Activated CD4-positive, CD25-positive, alpha-beta regulatory T cell treated with anti-CD3 and anti-CD28 coated beads, Interleukin-2, amount 50 U/mL, for 16 hours (primary cell): ENCODE results near the gene ZNF516.
"Not testable (repeated sequence)": the region's sequence is repeated elsewhere in the genome, so short reads cannot be mapped to it uniquely, and the experiment has no call there.

ENCODE experiments used
- DNase-seq: peaks from one replicate; pipeline ENCODE4 v3.0.0-alpha.2; 2020; ENCODE audit warnings: low read depth, low spot score

Gene ZNF516

GRCh38 chr18:76490670-76491472 is 4.2 kb downstream of the ZNF516 start:
- DNase-seq, result no peak

DNA sequence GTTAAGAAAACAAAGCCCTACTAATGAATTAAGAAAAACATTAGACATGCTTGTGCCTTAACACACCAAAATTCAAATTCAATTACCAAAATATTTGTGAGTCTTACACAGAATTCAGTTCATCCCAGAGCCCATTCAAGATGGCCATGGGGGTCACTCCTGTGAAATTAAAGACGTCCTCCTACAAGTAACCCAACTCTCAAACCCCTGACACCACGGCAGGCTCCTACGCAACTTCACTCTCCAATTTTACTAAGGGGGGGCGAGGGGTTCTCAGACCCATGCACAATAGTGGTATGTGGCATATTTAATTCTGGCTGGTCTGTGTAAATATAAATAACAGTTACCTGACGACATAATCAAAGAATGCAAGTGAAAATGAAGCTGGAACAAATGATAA is 5.0 kb downstream of the ZNF516 start:
- no peak for DNase-seq

DNA sequence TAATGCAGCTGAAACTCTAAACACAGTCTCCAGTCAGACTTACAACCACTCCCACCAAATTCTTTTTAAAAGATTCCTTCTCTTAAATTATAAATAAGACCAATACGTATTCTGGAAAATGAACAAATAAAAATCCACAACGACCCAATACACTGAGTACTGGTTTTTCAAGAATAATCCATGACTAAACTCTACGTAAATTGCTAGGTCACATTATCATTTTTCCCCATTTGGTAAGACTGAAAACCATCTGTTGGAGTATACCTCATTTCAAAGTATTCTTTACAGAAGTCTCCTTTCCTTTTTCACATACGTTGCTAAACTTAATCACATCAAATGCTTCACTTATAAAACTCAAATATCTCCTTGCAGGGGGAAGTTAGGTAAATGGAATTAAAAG is 6.0 kb downstream of the ZNF516 start:
- no peak for DNase-seq

- no peak for DNase-seq
Observed at GRCh38 chr18:76488190-76488589, 6.9 kb downstream of the ZNF516 start.

- DNase-seq, result no peak
Observed at GRCh38 chr18:76487782-76488181, 7.3 kb downstream of the ZNF516 start.

DNA sequence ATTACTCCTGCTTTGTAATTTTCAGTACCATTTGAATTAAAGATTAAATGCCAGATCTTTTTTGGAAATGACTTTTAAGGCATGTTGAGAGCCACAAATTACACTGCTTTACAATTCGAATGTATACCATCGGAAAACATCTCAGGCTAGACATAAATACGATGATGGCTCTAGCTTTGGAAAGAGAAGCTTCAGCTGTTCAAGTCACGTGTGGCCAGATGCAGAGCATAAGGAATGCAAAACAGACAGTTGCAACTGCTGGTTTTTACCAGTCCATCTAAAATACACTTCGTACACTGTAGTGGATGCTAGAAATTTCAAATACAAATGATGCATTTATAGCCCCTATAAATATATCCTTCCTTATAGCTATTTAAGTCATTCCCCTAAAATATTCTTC is 8.0 kb downstream of the ZNF516 start:
- DNase-seq, result no peak

DNA sequence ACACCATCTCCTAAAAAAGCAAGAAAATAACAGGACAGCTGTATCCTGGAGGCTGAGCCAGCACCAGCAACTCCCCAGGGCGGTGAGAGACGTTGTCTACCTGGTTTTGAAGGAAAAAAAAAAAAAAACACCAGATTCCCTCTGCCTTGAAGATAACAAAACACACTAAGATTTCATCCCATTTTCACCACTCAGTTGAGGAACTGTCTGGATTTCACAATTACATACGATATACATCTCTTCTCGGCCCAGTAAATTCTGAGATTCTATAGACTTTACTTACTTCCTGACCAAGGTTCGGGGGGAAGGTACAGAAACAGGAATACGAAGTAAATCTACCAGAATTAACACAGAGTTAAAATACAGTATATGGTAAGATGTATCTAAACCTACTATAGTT is 8.5 kb downstream of the ZNF516 start:
- no peak for DNase-seq

GRCh38 chr18:76486038-76486437 is 9.0 kb downstream of the ZNF516 start:
- no peak for DNase-seq

DNA sequence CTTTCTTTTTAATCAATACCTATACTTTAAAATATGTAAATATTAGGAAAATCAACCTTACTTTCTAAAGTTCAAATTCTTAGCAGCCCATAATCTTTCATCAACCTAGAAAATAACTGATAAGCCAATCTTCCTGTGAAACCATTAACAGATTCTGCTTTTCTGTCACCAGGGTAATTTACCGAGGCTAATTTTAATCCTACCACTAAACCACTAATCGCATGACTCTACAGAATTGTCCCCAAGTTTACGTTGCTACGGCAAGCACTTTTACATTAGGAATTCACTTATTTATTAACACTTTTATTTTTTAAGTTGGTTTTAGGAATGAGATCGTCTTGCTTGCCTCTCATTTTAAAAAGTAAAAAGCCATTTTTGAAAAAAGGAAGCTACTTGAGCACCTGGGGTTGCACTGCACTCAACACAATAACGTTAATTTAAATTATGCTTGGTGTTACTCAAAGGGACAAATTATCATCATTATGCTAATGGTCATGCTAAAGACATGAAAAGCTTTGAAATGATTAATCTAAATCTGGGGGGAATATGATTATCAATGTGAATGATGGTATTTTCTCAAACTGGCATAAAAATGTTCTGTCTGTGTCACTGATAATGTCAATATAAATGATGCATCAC is 10.2 kb downstream of the ZNF516 start:
- no peak for DNase-seq

GRCh38 chr18:76483780-76484179 is 11.3 kb downstream of the ZNF516 start:
- DNase-seq, result no peak

- DNase-seq, result no peak
Observed at GRCh38 chr18:76482971-76483691, 11.9 kb downstream of the ZNF516 start.

DNA sequence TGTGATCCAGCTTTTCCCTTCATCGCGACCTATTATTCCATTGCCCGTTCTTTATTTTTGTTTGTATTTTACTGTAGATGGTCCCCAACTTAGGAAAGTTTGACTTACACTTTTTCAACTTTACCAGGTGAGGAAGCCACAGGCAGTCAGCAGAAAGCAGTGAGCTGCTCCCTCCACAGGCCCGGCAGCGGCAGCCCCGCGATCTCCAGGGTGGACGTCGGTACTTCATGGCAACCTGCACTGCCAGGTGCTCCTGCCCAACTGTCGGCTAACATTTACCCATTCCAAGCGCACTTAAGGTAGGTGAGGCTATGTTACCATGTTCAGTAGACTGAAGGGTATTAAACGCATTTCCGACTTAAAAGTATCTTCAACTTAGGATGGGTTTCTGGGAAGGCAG is 12.8 kb downstream of the ZNF516 start:
- DNase-seq, result no peak

GRCh38 chr18:76480913-76481312 is 14.1 kb downstream of the ZNF516 start:
- no peak for DNase-seq

DNA sequence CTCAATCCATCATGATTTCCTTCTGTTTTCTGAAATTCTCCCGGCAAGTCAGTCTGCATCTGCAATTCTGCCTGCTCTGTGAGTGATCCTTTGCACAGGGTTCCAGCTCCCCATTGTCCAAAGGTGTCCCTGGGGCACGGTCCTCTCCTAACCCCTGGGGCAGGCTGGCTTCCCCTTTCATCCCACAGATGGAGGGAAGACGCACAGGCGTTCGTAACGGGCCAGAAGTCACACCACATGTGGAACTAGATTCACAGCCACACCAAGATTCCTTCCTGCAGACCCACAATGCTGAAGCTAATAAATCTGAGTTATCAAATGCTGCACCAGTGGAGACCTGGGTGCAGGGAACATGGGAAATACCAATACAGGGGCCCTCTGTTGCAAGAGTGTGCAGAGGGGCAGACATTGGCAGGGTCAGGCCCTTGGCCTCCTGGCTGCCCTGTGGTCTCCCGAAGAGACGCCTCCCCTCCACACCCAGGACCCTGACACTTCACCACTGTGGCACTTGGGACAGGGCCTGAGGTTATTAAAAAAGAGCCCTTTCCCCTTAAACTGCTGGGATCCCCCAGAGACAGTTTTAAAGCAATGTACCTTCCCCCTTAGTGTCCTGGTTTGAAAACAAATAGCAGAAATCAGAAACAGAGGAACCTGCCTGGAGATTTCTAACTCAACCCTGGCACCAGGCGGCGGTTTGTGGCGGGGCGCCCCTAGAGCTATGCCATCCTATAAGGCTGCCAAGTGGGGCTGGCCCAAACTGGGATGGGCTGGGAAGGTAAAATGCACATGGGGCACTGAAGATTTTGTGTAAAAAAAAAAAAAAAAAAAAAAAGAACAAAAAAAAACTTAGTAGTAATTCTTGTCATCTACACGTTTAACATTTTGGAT is 15.4 kb downstream of the ZNF516 start:
- no peak for DNase-seq

DNA sequence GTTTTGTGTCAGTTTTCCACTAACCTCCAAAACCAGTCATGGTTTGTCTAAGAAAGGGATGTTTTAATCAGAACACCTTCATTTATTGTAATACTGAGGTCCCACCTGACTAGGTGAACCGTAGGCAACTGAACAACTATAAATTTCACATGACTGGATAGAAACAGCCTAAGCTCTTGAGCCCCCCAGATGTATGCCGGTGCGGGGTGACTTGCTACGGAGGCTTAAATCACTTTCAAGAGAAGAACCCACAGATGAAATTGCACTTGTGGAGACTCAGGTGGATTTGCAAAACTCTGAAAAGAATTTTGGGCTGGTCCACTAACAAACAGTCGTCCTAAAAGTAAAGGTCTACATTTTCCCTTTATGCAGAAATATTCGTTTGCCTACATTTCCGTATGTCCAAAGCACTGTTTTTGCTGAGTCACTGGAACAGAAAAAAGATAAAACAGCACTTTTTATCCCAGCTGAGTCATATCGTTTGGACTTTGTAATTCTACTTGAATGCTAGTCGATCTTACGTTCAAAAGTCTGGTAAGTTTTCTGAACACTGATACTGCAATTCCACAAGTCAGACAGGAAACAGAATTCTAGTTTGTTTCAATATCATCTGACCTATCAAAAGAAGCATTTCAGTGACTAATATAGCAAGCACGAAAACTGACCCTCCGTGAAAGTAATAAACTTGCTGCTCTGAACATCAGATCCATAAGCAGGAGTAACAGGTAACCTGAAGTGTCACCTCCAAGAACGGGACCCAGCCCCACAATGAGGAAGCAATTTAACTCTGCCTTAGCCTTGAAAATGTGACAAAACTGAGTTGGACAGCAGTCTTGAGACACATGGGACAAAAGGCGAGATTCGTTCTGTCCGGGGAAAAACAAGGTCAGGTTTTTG is 18.1 kb downstream of the ZNF516 start:
- DNase-seq, result no peak

DNA sequence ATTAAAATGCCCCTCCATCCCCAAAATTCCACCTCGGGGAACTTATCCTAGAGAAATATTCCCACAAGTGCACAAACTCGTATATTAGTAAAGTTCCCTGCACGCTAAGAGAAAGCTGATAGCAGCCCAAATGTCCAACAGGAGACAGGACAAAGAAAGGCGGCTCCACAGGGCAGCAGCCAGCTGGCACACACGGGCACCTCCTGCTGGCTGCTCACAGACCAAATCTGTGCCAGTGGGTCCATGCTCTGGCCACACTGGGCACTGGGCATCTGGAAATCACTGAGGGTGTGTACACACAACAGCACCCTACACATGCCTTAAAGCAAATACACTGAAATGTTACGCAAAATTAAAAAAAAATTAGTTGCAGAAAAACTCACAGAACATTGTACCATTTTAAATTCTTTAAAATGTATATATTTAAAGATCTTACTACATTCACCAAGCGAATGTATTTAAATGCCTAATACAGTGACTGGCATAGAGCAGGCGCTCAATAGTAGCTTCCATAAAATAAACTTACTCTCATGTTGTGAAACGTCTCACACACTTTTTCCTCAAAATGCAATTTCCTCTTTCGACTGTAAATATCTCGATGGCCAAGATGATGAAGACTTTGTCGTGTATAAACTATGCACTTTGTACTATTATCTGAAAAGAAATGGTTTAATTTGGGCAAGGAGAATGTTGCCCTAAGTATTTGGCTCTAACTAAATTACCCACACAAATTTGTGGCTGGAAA is 19.4 kb downstream of the ZNF516 start:
- DNase-seq, result no peak

DNA sequence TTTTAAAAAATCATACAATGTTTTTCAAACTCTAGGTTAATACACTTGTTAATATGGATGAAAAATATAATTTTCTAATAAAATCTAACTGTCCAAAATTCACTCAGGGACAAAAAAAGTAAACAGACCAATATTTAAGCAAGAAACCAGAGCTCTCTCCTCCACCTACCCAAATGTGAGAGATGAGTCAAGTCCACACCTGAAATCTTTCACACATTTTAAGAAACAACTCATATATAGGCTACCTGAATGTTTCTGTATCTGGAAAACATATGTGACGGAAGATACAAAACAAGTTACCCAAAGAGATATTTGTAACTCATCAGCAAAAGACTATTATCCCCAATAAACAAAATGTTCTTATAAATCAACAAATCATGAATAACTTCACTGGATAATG is 20.2 kb downstream of the ZNF516 start:
- DNase-seq, result no peak

GRCh38 chr18:76473521-76473920 is 21.5 kb downstream of the ZNF516 start:
- DNase-seq, result not testable (repeated sequence)

DNA sequence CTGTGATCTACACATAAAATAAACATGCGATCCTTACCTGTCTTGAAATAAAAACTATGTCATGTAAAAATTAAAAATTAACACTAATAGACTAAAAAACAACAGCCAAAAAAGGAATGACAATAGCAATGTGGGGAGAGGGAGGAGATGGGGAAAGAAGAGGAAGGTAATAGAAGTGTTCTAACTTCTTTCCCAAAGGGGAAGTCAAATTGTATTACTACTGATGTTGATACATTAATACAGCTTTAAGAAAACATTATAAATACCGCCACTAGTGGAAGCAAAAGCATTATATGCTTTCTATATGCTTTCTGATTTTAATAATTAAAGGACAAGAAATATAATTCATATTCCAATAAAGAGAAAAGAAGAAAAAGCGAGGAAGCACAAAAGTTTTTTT is 22.2 kb downstream of the ZNF516 start:
- DNase-seq, result no peak

GRCh38 chr18:76471593-76471992 is 23.4 kb downstream of the ZNF516 start:
- DNase-seq, result no peak
